Neural crest cell (in vitro differentiated cells): ENCODE data around the gene DCUN1D3. TPM values are rescaled to one million over a fixed set of nuclear protein-coding genes. Genes with fewer than 3 reads are reported as not detected.

Experiments used
- DNase-seq: peaks from one replicate; pipeline ENCODE4 v3.0.0; 2021; ENCODE audit warnings: low read depth, mixed read lengths, low spot score
- H3K27ac Mint-ChIP-seq: one replicate; pipeline ENCODE4 v1.8.0; 2021; ENCODE audit warnings: mild to moderate bottlenecking, mixed read lengths; ENCODE audit not compliant: unreplicated experiment
- H3K27me3 Mint-ChIP-seq: 2 replicates; pipeline ENCODE4 v1.8.0; 2021; ENCODE audit warnings: low read depth, mild to moderate bottlenecking, mixed read lengths
- H3K36me3 Mint-ChIP-seq: 2 replicates; pipeline ENCODE4 v1.8.0; 2021; ENCODE audit warnings: low read depth, mild to moderate bottlenecking, mixed read lengths
- H3K4me1 Mint-ChIP-seq: 2 replicates; pipeline ENCODE4 v1.8.0; 2021; ENCODE audit warnings: mixed read lengths
- H3K4me3 Mint-ChIP-seq: one replicate; pipeline ENCODE4 v1.8.0; 2021; ENCODE audit warnings: mild to moderate bottlenecking, mixed read lengths
- H3K9me3 Mint-ChIP-seq: 2 replicates; pipeline ENCODE4 v1.8.0; 2021; ENCODE audit warnings: mixed read lengths
- total RNA-seq: library from RNA; stranded (reverse); gene quantifications from 2 replicates; pipeline ENCODE4 v1.2.1, GENCODE V29; 2021
- TF ChIP-seq, protein P1 (sequence below): fragments of 200-600 bp; sonication (generic); conservative IDR thresholded peaks from 2 replicates; pipeline ENCODE4 v1.5.0; 2021; ENCODE audit warnings: antibody characterized with exemption, mild to moderate bottlenecking

DCUN1D3 gene
- total RNA-seq, 1 donor from 2014 or later: 13.5 TPM

DNA sequence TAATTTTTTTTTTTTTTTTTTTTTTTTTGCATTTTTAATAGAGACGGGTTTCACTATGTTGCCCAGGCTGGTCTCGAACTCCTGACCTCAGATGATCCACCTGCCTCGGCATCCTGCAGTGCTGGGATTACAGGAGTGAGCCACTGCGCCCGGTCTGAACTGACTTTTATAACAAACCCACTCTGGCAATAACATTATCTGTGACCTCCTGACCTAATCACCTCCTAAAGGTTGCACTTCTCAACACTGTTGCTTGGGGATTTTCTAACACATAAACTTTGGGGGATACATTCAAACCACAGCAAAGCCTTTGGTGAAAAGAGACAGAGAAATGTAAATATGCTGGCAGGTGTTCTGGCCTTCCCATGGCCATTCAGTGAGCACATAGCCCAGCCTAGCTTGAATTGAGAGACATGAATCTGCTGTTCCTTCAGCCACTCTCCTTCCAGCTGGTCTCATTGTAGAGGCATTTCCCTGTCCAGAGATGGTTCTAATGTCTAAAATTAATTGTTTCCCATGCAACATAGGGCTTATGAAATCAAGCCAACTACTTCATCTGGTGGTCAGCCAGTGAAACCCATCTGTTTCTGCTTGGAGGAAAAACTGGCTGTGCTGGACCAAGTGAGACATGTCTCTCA lies 28.7 kb upstream of the DCUN1D3 start:
- no peak overlapping the region for H3K4me3 Mint-ChIP-seq
- no peaks in the 10 kb centered on the region for H3K27me3 Mint-ChIP-seq
- no peaks in the 10 kb centered on the region for H3K9me3 Mint-ChIP-seq
- H3K36me3 Mint-ChIP-seq: peaks cover 3% of the 10 kb centered on the region
- DNase-seq: no peak
- no peak overlapping the region for H3K27ac Mint-ChIP-seq
- peaks cover 5% of the 10 kb centered on the region for H3K4me1 Mint-ChIP-seq
- TF ChIP-seq, protein P1, sequence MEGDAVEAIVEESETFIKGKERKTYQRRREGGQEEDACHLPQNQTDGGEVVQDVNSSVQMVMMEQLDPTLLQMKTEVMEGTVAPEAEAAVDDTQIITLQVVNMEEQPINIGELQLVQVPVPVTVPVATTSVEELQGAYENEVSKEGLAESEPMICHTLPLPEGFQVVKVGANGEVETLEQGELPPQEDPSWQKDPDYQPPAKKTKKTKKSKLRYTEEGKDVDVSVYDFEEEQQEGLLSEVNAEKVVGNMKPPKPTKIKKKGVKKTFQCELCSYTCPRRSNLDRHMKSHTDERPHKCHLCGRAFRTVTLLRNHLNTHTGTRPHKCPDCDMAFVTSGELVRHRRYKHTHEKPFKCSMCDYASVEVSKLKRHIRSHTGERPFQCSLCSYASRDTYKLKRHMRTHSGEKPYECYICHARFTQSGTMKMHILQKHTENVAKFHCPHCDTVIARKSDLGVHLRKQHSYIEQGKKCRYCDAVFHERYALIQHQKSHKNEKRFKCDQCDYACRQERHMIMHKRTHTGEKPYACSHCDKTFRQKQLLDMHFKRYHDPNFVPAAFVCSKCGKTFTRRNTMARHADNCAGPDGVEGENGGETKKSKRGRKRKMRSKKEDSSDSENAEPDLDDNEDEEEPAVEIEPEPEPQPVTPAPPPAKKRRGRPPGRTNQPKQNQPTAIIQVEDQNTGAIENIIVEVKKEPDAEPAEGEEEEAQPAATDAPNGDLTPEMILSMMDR: no peak

DNA sequence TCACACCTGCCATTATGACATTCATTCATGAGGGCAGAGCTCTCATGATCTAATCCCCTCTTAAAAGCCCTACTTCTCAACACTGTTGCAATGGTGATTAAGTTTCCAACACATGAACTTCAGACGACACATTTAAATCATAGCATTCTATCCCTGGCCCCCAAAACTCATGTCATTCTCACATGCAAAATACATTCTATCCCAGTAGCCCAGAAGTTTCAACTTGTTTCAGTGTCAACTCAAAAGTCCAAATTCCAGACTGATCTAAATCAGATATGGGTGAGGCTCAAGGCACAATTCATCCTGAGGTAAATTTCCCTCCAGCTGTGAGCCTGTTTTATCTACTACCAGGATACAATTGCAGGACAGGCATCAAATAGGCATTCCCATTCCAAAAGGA lies 25.6 kb upstream of the DCUN1D3 start:
- no peak overlapping the region for H3K27ac Mint-ChIP-seq
- DNase-seq: no peak
- TF ChIP-seq, protein P1: no peak
- H3K9me3 Mint-ChIP-seq: no peaks in the 10 kb centered on the region
- peaks cover 5% of the 10 kb centered on the region for H3K4me1 Mint-ChIP-seq
- H3K36me3 Mint-ChIP-seq: peaks cover 3% of the 10 kb centered on the region
- H3K27me3 Mint-ChIP-seq: no peaks in the 10 kb centered on the region
- H3K4me3 Mint-ChIP-seq: no peak overlapping the region

DNA sequence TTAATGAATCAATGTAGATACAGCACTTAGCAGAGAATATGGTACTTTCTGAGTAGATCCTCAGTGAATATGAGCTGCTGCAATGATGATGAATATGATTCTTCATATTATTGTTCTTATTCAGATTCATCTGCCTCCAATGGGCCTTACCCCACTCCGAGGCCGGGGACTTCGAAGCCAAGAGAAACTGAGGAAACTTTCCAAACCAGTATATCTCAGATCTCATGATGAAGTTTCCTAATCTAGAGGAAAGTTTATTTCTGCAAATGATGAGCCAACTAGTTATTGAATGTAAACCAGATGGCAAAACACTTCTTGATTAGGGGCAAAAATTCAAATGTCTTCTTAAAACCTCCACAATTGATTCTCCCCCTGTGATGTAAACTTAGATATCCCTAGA lies 23.7 kb upstream of the DCUN1D3 start:
- no peak for DNase-seq
- no peak overlapping the region for H3K4me3 Mint-ChIP-seq
- TF ChIP-seq, protein P1: no peak
- H3K4me1 Mint-ChIP-seq: peaks cover 3% of the 10 kb centered on the region
- H3K27ac Mint-ChIP-seq: no peak overlapping the region
- peaks cover 3% of the 10 kb centered on the region for H3K36me3 Mint-ChIP-seq
- H3K27me3 Mint-ChIP-seq: no peaks in the 10 kb centered on the region
- H3K9me3 Mint-ChIP-seq: no peaks in the 10 kb centered on the region

DNA sequence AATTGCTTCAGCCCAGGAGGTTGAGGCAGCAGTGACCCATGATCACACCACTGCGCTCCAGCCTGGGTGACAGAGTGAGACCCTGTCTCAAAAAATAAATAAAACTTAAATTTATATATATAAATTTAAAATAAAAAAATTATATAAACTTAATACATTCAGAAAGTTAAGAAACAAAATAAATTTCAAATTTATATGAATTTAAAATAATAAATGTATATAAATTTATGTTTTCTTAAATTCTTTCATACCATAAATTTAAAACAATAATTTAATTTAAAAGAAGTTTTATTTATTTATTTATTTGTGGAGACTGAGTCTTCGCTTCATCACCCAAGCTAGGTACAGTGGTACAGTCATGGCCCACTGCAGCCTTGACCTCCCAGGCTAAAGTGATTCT lies 20.6 kb upstream of the DCUN1D3 start:
- H3K4me1 Mint-ChIP-seq: peaks cover 11% of the 10 kb centered on the region
- no peak for DNase-seq
- H3K36me3 Mint-ChIP-seq: peaks cover 7% of the 10 kb centered on the region
- H3K9me3 Mint-ChIP-seq: no peaks in the 10 kb centered on the region
- no peak overlapping the region for H3K27ac Mint-ChIP-seq
- no peak overlapping the region for H3K4me3 Mint-ChIP-seq
- no peaks in the 10 kb centered on the region for H3K27me3 Mint-ChIP-seq
- TF ChIP-seq, protein P1: no peak

DNA sequence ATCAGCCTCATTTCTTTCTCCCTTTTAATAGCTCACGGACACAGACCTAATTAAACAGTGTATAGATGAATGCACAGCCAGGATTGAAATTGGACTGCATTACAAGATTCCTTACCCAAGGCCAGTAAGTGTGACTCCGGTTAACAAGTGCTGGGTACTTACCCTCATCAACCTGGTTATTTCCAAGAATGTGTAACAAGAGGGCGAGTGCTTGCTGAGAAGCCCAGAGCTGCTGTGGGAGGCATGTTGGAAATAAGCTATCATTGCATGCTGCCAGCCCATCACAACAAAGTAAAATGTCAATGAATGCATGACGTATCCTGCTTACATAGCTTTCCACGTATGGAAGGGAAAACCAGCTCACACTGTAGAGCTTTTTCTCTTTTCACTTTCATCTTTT lies 19.9 kb upstream of the DCUN1D3 start:
- peaks cover 5% of the 10 kb centered on the region for H3K36me3 Mint-ChIP-seq

More for the DNA sequence above, 19.9 kb upstream of the DCUN1D3 start:
- Mint-ChIP-seq H3K4me3 (no peak overlapping the region), H3K27ac (no peak overlapping the region), H3K27me3 (no peaks in the 10 kb centered on the region), H3K9me3 (no peaks in the 10 kb centered on the region), H3K4me1 (peaks cover 11% of the 10 kb centered on the region)
- DNase-seq: no peak
- TF ChIP-seq, protein P1: no peak
